HG02870 (cell line): Measurements from ENCODE around the gene MRPL36.
"Not testable (repeated sequence)": the region's sequence is repeated elsewhere in the genome, so short reads cannot be mapped to it uniquely, and the experiment has no call there.

ENCODE experiments used
- ATAC-seq: cut with Tn5 transposase; IDR thresholded peaks from one replicate; pipeline ENCODE4 v1.9.1; 2021; ENCODE audit warnings: mild to moderate bottlenecking, moderate library complexity; ENCODE audit not compliant: unreplicated experiment

Gene MRPL36

DNA sequence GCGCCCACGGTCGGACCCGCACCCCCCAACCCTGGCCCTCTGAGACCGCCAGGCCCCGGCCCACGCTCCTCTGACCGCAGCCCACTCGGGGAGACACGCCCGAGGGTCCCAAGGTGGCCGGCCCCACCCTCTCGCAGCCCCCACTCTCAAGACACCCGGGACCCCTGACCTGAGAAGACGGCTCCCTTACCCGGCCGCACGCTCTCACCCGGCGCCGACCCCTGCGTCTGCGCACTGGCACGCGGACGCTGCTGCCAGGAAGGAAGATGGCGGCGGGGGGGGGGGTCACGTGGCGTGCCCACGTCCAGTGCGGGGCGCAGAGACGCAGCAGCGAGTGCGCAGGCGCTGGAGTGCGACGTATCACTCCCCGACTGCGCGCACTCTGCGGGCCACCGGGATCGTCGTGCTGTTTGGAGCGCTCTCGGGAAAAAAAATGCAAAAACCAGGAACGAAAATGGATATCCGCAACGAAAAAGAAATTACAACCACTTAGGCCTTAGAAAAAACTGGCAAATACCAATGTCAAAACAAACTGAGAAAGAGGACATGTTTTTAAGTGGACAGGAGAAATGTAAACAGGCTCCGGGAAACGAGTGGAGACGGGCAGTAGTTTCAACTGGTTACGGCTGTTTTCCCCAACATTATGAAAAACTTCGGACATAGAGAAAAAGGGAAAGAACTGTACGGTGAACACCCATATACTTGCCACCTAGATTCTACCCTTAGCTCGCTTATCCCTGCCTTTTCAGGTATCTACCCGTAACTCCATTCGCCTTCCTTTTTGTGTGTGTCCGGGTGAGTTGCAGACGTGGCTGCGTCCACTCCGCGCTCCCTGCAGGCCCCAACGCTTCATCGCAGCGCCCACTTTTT lies at the start of gene MRPL36:
Gene MRPL36 (minus strand): TSS at position 236 of the 870 bp plus-strand sequence. CDS start 902 bp downstream, outside the sequence.
- ATAC-seq: peak; percentile 55

DNA sequence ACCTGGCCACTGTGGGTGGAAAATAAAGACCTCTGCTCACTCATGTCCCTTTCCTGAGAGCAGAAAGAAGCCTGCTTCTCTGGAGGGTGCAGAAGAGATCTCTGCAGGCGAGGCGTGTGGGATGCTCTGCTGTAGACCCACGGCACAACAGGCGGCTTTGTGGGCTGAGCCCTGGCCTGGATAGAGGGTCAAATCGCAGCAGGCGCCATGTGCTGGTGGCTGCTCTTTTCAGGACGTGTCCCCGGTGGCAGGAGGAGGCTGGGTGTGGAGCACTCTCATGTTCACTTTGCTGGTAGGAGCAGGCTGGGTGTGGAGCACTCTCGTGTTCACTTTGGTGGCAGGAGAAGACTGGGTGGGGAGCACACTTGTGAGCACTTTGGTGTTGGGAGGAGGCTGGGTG lies 48.0 kb upstream of the MRPL36 start:
- ATAC-seq: no peak

DNA sequence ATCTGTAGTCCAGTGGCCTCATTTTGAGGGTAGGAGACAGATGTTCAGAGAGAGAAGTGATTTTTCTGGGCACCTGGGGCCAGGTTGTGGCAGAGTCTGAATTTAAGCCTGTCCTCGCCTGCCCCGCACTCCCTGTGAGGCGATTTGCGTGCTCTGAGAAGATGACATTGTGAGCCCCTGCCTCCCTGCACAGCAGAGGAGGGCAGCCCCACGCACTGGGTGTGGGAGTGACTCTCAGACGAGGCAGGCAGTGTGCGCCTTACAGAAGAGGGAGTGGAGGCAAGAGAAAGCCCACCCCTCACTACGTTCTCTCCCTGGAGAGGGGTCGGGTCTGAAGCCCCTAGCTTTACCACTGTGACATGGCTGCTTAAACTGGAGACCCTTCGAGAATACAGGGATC lies 47.4 kb upstream of the MRPL36 start:
- ATAC-seq: no peak

DNA sequence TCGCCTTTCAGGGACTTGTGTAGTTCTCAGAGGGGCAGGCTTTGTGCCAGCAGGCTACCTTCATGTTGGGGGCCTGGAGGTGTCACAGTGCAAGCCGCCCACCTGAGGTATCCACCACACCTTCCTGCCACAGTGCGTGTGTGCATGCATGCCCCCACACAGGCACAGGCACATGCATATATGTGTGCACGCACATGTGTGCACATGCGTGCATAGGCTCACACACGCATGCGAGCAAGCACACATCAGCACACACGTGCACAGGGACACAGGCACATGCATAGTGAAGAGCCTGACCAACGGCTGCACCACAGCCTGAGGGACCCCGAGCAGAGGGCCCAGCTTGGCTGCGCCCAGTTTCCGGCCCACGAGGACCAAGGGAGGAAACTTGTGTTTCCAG lies 46.9 kb upstream of the MRPL36 start:
- no peak for ATAC-seq

DNA sequence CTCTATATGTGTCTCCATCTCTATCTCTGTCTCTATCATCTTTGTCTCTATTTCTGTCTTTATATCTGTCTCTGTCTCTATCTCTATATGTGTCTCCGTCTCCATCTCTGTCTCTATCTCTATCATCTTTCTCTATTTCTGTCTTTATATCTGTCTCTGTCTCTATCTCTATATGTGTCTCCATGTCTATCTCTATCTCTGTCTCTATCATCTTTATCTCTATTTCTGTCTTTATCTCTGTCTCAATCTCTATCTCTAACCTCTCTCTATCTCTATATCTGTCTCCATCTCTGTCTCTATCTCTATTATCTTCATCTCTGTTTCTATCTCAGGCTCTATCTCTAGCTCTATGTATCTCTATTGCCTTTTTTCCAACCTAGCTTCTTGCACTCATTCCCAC lies 46.1 kb upstream of the MRPL36 start:
- ATAC-seq: no peak

DNA sequence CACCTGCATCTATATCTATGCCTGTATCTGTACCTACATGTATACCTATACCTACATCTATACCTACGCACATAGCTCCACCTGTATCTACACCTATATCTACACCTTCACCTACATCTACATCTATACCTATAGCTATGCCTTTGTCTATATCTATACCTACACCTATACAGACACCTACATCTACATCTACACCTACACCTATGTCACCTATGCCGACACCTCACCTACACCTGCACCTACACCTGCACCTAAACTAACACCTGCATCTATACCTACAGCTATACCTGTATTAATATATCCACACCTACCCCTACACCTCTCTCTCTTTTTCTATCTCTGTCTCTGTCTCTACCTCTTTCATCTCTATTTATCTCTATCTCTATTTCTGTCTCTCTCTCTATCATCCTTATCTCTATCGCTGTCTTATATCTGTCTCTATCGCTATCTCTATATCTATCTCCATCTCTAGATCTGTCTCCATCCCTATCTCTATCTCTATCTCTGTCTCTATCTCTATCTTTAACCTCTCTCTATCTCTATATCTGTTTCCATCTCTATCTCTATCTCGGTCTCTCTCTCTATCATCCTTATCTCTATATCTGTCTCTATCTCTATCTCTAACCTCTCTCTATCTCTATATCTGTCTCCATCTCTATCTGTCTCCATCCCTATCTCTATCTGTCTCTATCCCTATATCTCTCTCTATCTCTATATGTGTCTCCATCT lies 45.2 kb upstream of the MRPL36 start:
- no peak for ATAC-seq

DNA sequence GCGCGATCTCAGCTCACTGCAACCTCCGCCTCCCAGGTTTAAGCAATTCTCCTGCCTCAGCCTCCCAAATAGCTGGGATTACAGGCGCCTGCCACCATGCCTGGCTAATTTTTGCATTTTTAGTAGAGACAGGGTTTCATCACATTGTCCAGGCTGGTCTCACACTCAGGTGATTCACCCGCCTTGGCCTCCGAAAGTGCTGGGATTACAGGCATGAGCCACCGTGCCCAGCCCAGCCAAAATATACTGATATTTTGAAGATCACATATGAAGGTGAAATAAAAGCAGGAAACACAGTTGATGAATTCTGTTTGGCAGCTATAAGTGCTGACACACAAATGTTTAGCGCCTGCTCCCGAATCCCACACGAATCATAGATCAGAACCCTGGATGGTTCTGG lies 44.1 kb upstream of the MRPL36 start:
- ATAC-seq: not testable (repeated sequence)

DNA sequence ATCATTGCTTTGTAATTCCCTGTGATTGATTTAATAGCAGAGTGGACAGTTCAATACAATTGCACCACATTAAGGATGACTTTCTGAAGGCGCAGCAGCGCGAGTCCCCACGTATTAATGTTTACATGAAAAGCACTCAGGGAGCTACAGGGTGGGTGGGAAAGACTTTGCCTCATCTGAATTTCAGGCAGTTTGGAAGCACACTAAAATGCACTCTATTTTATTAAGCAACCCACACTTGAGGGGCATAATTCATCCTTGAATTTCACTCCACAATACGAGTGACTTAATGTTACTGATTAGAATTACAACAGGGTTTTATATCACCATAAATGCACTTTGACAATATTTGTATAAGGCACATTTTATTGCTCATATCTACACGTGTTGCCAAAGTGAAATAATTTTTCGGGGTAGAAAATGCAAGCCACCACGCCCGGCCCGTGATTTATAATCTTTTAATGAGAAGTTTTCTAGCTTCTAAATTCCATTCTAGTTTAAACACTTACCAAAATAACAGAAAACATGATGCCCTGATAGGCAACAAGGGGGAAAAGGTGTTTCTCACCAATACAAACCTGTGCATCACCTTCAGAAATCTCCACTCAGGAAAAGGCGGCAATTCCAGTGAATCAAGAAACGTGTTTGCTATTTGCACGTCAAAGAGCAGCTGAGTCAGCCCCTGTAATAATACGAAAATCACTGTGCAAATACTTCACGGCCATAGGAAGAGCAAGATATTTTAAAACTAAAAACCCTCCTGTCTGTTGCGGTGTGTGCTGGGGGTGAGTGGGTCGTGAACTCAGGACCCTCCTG lies 42.6 kb upstream of the MRPL36 start:
- no peak for ATAC-seq

DNA sequence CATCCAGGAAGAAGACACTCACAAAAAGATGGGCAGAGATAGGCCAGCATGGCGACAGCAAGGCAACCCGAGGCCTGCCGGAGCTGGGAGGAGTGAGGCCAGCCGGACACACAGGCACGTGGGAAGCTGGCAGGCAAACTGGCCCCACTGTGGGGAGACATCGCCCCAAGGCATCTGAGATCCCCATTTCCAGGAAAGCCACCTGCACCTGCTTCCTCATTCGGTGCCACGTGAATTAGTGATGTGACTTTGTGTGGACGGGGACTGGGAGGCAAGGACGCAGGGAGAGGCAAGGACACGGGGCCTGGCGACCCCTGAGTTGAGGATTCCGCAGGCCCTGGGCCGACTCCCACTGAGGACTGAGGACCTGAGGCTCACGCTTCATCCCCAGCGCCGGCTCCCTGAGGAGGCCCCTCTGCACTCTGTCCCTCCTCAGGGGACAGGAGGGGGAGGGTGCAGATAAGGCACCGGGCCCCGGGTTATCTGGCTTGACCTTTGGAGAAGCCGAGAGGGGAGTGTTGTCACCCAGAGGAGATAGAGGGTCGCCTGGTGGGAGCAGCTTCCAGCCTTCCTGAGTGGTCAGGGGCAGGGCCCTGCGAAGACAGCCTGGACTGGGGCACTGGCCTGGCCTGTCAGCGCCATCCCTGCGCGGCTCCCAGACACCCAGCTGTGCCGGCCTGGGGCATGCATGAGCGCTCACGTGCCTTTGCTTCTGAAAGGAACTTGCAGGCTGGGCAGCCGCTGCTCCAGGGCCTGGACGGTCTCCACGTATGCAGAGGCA lies 41.3 kb upstream of the MRPL36 start:
- ATAC-seq: no peak

DNA sequence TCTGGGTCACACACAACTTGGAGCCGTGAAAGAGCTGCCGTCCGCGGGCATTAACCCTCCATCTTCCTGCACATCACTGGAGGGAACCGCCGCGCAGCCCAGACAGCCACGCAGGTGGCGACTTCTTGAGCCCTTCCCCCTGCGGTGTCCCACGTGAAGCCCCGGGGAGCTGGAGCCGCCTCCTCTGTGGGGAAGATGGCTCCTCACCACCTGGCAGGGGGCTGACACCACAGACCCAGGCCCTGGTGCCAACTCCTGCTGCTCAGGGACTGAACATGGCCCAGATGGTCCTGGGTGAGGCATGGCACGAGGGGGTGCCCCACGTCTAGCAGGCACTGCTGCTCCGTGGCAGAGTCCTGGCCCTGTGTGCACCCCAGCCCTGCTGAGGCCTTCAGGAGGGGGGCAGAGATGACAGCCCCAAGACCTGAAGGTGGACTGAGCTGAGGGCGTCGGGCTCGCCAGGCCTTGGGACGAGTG lies 40.5 kb upstream of the MRPL36 start:
- no peak for ATAC-seq

DNA sequence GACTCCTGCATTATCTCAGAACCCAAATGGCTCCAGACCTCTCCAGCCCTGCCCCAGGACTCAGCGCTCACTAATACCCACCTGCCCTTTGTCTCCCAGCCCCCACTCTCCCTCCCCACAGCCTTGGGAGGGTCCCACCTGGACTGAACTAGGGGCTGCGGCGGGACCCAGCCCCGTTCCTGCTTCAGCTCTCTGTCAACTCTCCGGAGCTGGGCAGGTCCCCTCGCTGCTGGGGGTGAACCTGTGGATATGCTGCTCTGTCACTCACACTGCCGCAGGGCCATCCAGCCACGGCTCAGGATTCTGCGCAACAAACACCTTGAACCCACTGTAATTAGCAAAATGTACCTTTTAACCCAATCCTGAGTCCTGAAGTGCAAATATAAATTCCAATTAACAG lies 38.4 kb upstream of the MRPL36 start:
- ATAC-seq: no peak

DNA sequence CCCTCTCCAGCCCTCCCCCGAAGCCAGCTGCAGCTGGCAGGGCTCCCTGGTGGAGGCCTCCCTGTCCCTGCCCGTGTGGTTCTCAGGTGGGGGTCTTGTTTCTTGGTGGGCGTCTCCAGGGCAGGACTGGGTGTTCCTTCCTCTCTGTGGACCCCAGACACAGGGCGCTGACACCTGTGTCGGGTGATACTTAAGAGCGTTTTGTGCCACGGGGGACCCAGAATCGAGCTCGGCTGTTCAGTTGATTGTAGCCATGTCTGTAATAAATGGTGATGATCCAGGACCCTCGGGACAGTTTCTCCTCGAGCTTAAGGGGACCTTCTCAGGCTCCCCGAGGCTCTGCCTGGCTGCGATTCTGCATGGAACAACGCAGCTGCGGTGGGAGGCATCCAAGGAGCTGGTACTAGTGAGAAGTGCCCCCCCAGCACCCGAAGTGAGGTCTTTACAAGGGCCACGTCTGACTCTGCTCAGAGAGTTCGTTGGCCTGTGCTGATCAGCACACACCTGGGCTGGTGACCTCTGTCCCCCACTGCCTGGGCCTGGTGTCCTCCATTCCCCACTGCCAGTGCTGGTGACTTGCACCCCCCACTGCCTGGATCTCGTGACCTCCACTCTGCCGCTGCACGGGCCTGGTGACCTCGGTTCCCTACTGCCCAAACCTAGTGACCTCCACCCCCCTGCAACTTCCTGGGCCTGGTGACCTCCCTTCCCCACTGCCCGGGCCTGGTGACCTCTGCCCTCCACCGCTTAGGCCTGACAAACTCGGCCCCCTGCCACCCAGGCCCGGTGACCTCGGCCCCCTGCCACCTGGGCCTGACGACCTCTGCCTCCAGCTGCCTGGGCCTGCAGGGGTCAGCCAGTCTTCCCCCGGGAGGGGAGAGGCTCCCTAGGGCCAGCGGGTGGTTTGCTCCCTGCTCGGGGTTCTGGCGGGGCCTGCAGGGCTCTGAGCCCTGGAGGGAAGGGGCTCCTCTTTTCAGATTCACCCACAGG lies 37.5 kb upstream of the MRPL36 start:
- ATAC-seq: no peak

DNA sequence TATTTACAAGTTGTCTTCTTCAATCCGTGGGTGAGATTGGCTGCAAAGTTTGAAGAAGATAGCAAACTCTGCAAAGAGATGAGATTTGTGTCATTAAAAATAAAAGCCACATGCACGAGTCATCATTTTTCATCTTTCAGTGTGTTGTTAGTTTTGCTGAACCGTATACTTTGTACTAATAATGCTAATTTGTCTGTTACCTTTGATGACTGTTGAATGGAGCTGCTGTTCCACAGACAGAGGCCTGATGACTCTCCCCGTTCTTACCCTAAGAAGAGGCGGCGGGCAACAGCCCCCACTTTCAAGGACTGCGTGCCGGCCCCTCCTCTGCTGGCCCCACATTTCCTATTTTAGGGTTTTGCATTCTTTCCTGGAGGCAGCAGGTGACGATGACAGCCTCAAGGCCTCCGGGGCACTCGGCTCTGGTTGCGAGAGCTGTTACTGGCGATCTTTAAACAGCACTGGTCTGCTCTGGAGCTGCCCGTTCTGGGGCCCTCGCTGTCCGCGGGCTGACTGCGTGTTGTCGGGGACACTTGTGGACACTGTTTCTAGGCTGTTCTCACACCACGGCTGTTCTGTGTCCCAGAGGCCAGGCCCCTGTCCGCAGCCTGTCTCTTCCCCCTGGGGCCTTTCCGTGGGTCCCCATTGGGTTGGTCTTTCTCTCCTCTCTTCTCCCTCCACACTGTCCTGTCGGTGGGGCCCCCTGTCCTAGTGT lies 36.7 kb upstream of the MRPL36 start:
- ATAC-seq: no peak

DNA sequence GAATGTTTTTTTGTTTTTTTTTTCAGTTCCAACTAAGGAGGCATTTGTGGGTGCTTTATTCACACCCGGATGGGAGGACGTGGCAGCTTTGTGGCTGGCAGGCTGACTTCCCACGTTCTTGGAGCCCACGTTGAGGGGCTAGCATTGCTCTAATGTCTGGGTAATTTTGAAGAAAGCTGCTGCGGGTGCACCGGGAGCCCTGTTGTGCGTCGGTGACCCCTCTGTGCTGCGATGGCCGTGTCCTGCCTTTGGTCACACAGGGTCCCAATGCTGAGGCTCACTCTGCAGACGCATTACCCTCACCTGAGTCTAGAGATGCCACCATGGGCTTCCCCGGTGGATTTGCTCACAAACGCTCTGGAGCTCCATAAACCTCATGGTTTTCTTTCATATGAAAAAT lies 35.8 kb upstream of the MRPL36 start:
- ATAC-seq: no peak

DNA sequence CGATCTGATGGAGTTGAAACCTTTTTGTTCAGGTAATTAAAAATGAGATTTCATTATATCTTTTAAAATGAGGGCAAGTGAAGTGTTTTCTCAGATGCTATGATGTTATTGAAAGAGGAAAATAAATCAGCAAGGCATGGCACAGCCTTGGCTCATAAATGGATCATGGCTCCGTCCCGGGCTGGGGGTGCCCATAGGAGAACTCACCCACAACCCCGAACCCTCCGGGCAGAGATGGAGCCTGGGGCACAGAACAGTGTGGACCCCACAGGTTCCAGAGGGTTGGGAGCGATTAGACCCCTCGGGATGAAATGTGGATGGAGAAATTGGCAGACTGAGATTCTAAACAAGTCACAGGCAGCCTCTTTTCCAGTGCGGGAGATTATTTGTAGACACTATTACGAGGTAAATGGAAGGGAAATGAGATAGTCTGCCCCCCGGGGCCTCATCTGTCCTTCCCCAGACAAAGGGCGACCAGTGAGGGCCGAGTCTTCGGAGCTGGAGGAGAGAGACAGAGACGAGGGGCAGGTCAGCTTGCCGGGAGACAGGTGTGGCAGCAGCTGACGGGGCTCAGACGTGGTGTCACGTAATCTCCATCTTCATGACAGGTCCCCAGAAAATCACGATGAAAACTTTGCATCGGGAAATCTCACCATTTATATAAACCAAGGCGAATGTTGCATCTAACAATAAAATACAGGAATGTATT lies 35.2 kb upstream of the MRPL36 start:
- ATAC-seq: no peak

DNA sequence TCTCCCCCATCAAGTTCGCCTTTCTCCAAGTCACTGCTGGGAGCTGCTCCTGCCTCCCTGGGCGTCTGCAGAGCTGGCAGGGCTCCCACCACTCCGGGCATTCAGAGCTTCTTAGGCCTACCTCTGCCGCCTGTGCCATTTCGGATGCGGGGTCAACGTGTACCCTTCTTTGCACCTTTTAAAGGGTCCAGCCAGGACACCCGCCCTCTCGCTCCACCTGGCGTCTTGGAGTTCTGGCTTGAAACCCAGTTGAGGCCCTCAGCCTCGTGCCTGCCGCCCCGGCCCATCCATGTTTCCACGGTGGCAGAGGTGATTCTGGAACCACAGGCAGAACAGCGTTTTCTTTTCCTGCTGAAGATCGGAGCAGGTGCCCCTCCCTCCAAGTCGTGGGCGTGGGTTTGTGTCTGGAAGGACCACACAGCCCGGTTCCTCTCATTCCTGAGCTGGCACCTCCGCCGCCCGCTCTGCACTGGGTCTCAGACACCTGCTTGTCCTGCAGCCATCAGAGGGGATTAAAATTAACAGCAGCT lies 34.5 kb upstream of the MRPL36 start:
- ATAC-seq: no peak

DNA sequence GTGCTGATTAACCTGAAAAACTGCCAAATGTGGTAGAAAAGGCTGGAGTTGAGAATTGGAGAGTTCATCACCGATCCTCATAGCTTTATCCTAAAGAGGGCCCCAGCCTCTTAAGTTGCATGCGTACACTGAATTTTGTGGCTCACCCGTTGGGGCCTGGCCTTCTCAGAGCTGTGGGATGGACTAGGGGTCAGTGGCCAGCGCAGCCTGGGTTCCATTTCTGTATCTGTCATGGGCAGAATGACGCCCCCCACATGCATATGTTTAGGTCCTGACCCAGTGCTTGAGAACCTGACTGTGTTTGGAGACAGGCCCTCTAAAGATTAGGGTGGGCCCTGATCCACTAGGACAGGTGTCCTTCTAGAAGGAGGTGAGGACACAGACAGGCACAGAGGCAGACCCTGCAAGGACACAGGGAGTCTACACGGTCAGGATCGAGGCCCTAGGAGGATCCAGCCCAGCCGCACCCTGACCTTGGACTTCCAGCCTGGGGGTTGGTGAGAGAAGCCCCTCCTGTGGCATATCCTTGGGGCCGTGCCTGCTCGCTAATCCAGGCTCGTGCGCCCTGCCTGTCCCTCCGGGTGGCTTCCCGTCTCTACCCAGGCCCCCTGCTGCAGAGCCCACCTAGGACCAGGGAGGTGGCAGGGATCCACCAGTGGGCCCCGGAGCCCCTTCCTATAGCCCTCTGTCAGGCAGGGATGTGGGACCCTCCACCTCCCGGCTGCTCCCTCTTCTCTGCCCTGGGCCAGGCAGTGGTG lies 33.8 kb upstream of the MRPL36 start:
- ATAC-seq: no peak
